NCI-H460 (cell line): ENCODE results near the gene MRPL10. TPM values are rescaled to one million over a fixed set of nuclear protein-coding genes. Genes with fewer than 3 reads are reported as not detected.

Source experiments
- DNase-seq: peaks from one replicate; pipeline ENCODE4 v3.0.0-alpha.2; 2016; ENCODE audit warnings: low read depth; ENCODE audit errors: extremely low read depth
- total RNA-seq: library from RNA; depleted of rRNA; stranded (reverse); fragments of >200 nt; shearing (Covaris generic); gene quantifications from 2 replicates; pipeline ENCODE4 v1.2.3, GENCODE V29; 2014

The MRPL10 gene
- total RNA-seq, 1 experiment from 2014 or later: 72.8 TPM

- DNase-seq: no peak
Observed at GRCh38 chr17:47816947-47817346, 14.4 kb downstream of the MRPL10 start.

GRCh38 chr17:47816111-47816735 lies 15.1 kb downstream of the MRPL10 start:
- DNase-seq: no peak

- no peak for DNase-seq
Observed at GRCh38 chr17:47815106-47815918, 16.0 kb downstream of the MRPL10 start.

GRCh38 chr17:47813512-47814031 lies 17.8 kb downstream of the MRPL10 start:
- DNase-seq: no peak

GRCh38 chr17:47813077-47813476 lies 18.3 kb downstream of the MRPL10 start:
- no peak for DNase-seq

- DNase-seq: no peak
Observed at GRCh38 chr17:47812146-47812920, 19.0 kb downstream of the MRPL10 start.

- no peak for DNase-seq
Observed at GRCh38 chr17:47811709-47812108, 19.6 kb downstream of the MRPL10 start.

- DNase-seq: no peak
Observed at GRCh38 chr17:47810901-47811635, 20.3 kb downstream of the MRPL10 start.

- DNase-seq: peak; percentile 81
Observed at GRCh38 chr17:47810200-47810821, 21.0 kb downstream of the MRPL10 start.

- no peak for DNase-seq
Observed at GRCh38 chr17:47808830-47809480, 22.4 kb downstream of the MRPL10 start.

- DNase-seq: no peak
Observed at GRCh38 chr17:47808036-47808829, 23.1 kb downstream of the MRPL10 start.

GRCh38 chr17:47807421-47807820 lies 23.9 kb downstream of the MRPL10 start:
- no peak for DNase-seq

- DNase-seq: no peak
Observed at GRCh38 chr17:47806913-47807255, 24.5 kb downstream of the MRPL10 start.

GRCh38 chr17:47806026-47806912 lies 25.1 kb downstream of the MRPL10 start:
- DNase-seq: no peak

- DNase-seq: no peak
Observed at GRCh38 chr17:47804461-47804860, 26.9 kb downstream of the MRPL10 start.

GRCh38 chr17:47803751-47804150 lies 27.6 kb downstream of the MRPL10 start:
- no peak for DNase-seq

GRCh38 chr17:47803201-47803600 lies 28.1 kb downstream of the MRPL10 start:
- DNase-seq: no peak
